Urothelium cell line (cell line): ENCODE measurements around the gene CRYGN.

Source experiments
- DNase-seq: peaks from one replicate; pipeline ENCODE4 v3.0.0; 2011; ENCODE audit warnings: low spot score, mixed read lengths
- FAIRE-seq: peaks from 2 replicates; lab custom pipeline; 2011; peaks lifted over from hg19 to GRCh38; lab: Jason Lieb, UNC

CRYGN gene

GRCh38 chr7:151439855-151440798, at the start of gene CRYGN:
TSS of gene CRYGN (minus strand) at chr7:151440141. CDS start at chr7:151439917, 224 bp downstream.
- DNase-seq = no peak
- FAIRE-seq = no peak

- no peak for FAIRE-seq
- no peak for DNase-seq
These were observed 49.6 kb upstream of the CRYGN start for GRCh38 chr7:151489498-151489897.

- DNase-seq (no peak), FAIRE-seq (no peak)
These were observed 48.2 kb upstream of the CRYGN start for GRCh38 chr7:151488096-151488495.

- FAIRE-seq (no peak), DNase-seq (no peak)
These were observed 47.3 kb upstream of the CRYGN start for GRCh38 chr7:151487228-151487627.

- no peak for FAIRE-seq
These were observed 46.1 kb upstream of the CRYGN start for GRCh38 chr7:151486074-151486473.

GRCh38 chr7:151484971-151485707, 45.2 kb upstream of the CRYGN start:
- FAIRE-seq (no peak), DNase-seq (no peak)

More at GRCh38 chr7:151486074-151486473, 46.1 kb upstream of the CRYGN start:
- no peak for DNase-seq

GRCh38 chr7:151483711-151483983, 43.7 kb upstream of the CRYGN start:
- FAIRE-seq (no peak), DNase-seq (no peak)

GRCh38 chr7:151482883-151483710, 43.2 kb upstream of the CRYGN start:
- FAIRE-seq (no peak), DNase-seq (no peak)

- DNase-seq (no peak), FAIRE-seq (no peak)
These were observed 41.9 kb upstream of the CRYGN start for GRCh38 chr7:151481650-151482505.

- FAIRE-seq (no peak), DNase-seq (no peak)
These were observed 37.9 kb upstream of the CRYGN start for GRCh38 chr7:151477867-151478266.

- DNase-seq = no peak
- FAIRE-seq = no peak
These were observed 32.9 kb upstream of the CRYGN start for GRCh38 chr7:151472644-151473380.

GRCh38 chr7:151470711-151471110, 30.8 kb upstream of the CRYGN start:
- no peak for FAIRE-seq
- no peak for DNase-seq

GRCh38 chr7:151469281-151469680, 29.3 kb upstream of the CRYGN start:
- FAIRE-seq (no peak), DNase-seq (no peak)

- DNase-seq (no peak), FAIRE-seq (no peak)
These were observed 28.5 kb upstream of the CRYGN start for GRCh38 chr7:151468217-151469018.

GRCh38 chr7:151465169-151465568, 25.2 kb upstream of the CRYGN start:
- FAIRE-seq (no peak), DNase-seq (no peak)

- DNase-seq (no peak), FAIRE-seq (no peak)
These were observed 22.4 kb upstream of the CRYGN start for GRCh38 chr7:151462306-151462779.

- DNase-seq (no peak), FAIRE-seq (no peak)
These were observed 21.9 kb upstream of the CRYGN start for GRCh38 chr7:151461942-151462230.

- DNase-seq = no peak
- FAIRE-seq = no peak
These were observed 21.4 kb upstream of the CRYGN start for GRCh38 chr7:151461096-151461941.
